Measurements from ENCODE around the gene ADGRE3. TPM values are rescaled to one million over a fixed set of nuclear protein-coding genes. Genes with fewer than 3 reads are reported as not detected.

The ADGRE3 gene
- total and polyA plus RNA-seq, 4 donors = 0.15 to 0.67 (median 0.22) TPM

DNA sequence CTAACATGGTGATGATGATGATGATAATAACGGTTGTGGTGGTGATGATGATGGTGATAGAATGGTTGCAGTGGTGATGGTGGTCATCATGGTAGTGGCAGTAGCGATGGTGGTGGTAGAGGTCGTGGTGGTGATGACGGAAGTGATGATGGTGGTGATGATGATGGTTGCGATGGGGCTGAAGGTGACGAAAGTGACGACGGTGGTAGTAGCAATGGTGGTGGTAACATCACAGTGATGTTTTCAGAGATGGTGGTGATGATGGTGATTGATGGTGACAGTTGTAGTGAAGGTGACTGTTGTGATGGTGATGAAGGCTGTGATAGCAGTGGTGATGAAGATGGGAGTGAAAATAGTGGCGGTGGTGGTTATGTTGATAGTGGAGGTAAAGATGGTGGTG is 3.6 kb upstream of the ADGRE3 start:
- H3K27ac ChIP-seq (ENCODE audit: low read depth in 1 of 2, low read length in 2 of 2) = no peak overlapping the region
- no peaks in the 10 kb centered on the region for H3K4me1 ChIP-seq (ENCODE audit: control insufficient read depth in 4 of 4, insufficient read depth in 4 of 4, low read length in 3 of 4)
- WGBS = 81% methylated on average over 9 of the region's 9 CpGs
- TF ChIP-seq GABPA (IDR thresholded peaks at IDR 0.05 in 1 of 2, conservative IDR thresholded peaks at IDR 0.05 in 1 of 2) (no peak), HNF4G (IDR thresholded peaks at IDR 0.05) (no peak), RXRA (IDR thresholded peaks at IDR 0.05) (no peak), JUND (IDR thresholded peaks at IDR 0.05) (no peak)
- no peaks in the 10 kb centered on the region for H3K36me3 ChIP-seq (ENCODE audit: control insufficient read depth in 4 of 4, insufficient read depth in 3 of 4, low read depth in 1 of 4, low read length in 3 of 4)
- peaks cover 0 to 5% (median 3%) of the 10 kb centered on the region in 4 donors for H3K27me3 ChIP-seq (ENCODE audit: control insufficient read depth in 4 of 4, insufficient read depth in 4 of 4, low read length in 3 of 4)
- no peaks in the 10 kb centered on the region for H3K9me3 ChIP-seq (ENCODE audit: control insufficient read depth in 4 of 4, low read length in 3 of 4)
- no peak overlapping the region for H3K9ac ChIP-seq (ENCODE audit: low read depth in 1 of 2, low read length in 2 of 2)
- no peak overlapping the region for H3K4me3 ChIP-seq (ENCODE audit: low read depth in 1 of 3, low read length in 3 of 3)
- no peak for DNase-seq (ENCODE audit: low spot score)

- H3K9me3 ChIP-seq (ENCODE audit: control insufficient read depth in 4 of 4, low read length in 3 of 4) = no peaks in the 10 kb centered on the region
- no peak overlapping the region for H3K9ac ChIP-seq (ENCODE audit: low read depth in 1 of 2, low read length in 2 of 2)
- H3K27ac ChIP-seq (ENCODE audit: low read depth in 1 of 2, low read length in 2 of 2) = no peak overlapping the region
- 83% methylated on average over 6 of the region's 6 CpGs for WGBS
- H3K27me3 ChIP-seq (ENCODE audit: control insufficient read depth in 4 of 4, insufficient read depth in 4 of 4, low read length in 3 of 4) = peaks cover 0 to 6% (median 2%) of the 10 kb centered on the region in 4 donors
- no peaks in the 10 kb centered on the region for H3K36me3 ChIP-seq (ENCODE audit: control insufficient read depth in 4 of 4, insufficient read depth in 3 of 4, low read depth in 1 of 4, low read length in 3 of 4)
- DNase-seq (ENCODE audit: low spot score) = no peak
- TF ChIP-seq YY1 (IDR thresholded peaks at IDR 0.05) (no peak), FOXA1 (IDR thresholded peaks at IDR 0.05) (no peak), HNF4A (conservative IDR thresholded peaks at IDR 0.05) (no peak), HNF4G (IDR thresholded peaks at IDR 0.05) (no peak), NR2F2 (IDR thresholded peaks at IDR 0.05) (no peak), JUND (IDR thresholded peaks at IDR 0.05) (no peak), TAF1 (conservative IDR thresholded peaks at IDR 0.05) (no peak), CTCF (IDR thresholded peaks at IDR 0.05; ENCODE audit: low read depth, low read length, missing input control) (no peak), RAD21 (IDR thresholded peaks at IDR 0.05) (no peak), RXRA (IDR thresholded peaks at IDR 0.05) (no peak), GABPA (IDR thresholded peaks at IDR 0.05 in 1 of 2, conservative IDR thresholded peaks at IDR 0.05 in 1 of 2) (no peak), SP1 (IDR thresholded peaks at IDR 0.05) (no peak), EGR1 (IDR thresholded peaks at IDR 0.05; ENCODE audit: low read depth in 2 of 2) (no peak), FOXA2 (IDR thresholded peaks at IDR 0.05) (no peak)
- TF ChIP-seq, protein P1, sequence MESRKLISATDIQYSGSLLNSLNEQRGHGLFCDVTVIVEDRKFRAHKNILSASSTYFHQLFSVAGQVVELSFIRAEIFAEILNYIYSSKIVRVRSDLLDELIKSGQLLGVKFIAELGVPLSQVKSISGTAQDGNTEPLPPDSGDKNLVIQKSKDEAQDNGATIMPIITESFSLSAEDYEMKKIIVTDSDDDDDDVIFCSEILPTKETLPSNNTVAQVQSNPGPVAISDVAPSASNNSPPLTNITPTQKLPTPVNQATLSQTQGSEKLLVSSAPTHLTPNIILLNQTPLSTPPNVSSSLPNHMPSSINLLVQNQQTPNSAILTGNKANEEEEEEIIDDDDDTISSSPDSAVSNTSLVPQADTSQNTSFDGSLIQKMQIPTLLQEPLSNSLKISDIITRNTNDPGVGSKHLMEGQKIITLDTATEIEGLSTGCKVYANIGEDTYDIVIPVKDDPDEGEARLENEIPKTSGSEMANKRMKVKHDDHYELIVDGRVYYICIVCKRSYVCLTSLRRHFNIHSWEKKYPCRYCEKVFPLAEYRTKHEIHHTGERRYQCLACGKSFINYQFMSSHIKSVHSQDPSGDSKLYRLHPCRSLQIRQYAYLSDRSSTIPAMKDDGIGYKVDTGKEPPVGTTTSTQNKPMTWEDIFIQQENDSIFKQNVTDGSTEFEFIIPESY (IDR thresholded peaks at IDR 0.05) = no peak
- TF ChIP-seq, protein P2, sequence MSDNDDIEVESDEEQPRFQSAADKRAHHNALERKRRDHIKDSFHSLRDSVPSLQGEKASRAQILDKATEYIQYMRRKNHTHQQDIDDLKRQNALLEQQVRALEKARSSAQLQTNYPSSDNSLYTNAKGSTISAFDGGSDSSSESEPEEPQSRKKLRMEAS (IDR thresholded peaks at IDR 0.05) = no peak
- TF ChIP-seq, protein P3, sequence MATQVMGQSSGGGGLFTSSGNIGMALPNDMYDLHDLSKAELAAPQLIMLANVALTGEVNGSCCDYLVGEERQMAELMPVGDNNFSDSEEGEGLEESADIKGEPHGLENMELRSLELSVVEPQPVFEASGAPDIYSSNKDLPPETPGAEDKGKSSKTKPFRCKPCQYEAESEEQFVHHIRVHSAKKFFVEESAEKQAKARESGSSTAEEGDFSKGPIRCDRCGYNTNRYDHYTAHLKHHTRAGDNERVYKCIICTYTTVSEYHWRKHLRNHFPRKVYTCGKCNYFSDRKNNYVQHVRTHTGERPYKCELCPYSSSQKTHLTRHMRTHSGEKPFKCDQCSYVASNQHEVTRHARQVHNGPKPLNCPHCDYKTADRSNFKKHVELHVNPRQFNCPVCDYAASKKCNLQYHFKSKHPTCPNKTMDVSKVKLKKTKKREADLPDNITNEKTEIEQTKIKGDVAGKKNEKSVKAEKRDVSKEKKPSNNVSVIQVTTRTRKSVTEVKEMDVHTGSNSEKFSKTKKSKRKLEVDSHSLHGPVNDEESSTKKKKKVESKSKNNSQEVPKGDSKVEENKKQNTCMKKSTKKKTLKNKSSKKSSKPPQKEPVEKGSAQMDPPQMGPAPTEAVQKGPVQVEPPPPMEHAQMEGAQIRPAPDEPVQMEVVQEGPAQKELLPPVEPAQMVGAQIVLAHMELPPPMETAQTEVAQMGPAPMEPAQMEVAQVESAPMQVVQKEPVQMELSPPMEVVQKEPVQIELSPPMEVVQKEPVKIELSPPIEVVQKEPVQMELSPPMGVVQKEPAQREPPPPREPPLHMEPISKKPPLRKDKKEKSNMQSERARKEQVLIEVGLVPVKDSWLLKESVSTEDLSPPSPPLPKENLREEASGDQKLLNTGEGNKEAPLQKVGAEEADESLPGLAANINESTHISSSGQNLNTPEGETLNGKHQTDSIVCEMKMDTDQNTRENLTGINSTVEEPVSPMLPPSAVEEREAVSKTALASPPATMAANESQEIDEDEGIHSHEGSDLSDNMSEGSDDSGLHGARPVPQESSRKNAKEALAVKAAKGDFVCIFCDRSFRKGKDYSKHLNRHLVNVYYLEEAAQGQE (IDR thresholded peaks at IDR 0.05) = no peak
- TF ChIP-seq, protein P4, sequence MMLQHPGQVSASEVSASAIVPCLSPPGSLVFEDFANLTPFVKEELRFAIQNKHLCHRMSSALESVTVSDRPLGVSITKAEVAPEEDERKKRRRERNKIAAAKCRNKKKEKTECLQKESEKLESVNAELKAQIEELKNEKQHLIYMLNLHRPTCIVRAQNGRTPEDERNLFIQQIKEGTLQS (IDR thresholded peaks at IDR 0.05) = no peak
- H3K4me1 ChIP-seq (ENCODE audit: control insufficient read depth in 4 of 4, insufficient read depth in 4 of 4, low read length in 3 of 4) = no peaks in the 10 kb centered on the region
- H3K4me3 ChIP-seq (ENCODE audit: low read depth in 1 of 3, low read length in 3 of 3) = no peak overlapping the region
These were observed 2.8 kb upstream of the ADGRE3 start for GRCh38 chr19:14677464-14677863.

Measured in liver (tissue), 9 donors.